Nephron progenitor cell (in vitro differentiated cells): ENCODE measurements around the gene SORCS2.

Experiments
- DNase-seq: peaks from one replicate; pipeline ENCODE4 v3.0.0; 2021
- H3K27ac Mint-ChIP-seq: 2 replicates; pipeline ENCODE4 v1.8.0; 2021; ENCODE audit warnings: mild to moderate bottlenecking, moderate library complexity, mixed read lengths
- H3K27me3 Mint-ChIP-seq: 2 replicates; pipeline ENCODE4 v1.8.0; 2021; ENCODE audit warnings: mild to moderate bottlenecking, low read depth, mixed read lengths; ENCODE audit not compliant: poor library complexity
- H3K36me3 Mint-ChIP-seq: 2 replicates; pipeline ENCODE4 v1.8.0; 2021; ENCODE audit warnings: low read depth, mixed read lengths
- H3K4me1 Mint-ChIP-seq: 2 replicates; pipeline ENCODE4 v1.8.0; 2021; ENCODE audit warnings: mixed read lengths
- H3K4me3 Mint-ChIP-seq: 2 replicates; pipeline ENCODE4 v1.8.0; 2021; ENCODE audit warnings: mild to moderate bottlenecking, moderate library complexity, mixed read lengths
- H3K9me3 Mint-ChIP-seq: 2 replicates; pipeline ENCODE4 v1.8.0; 2021; ENCODE audit warnings: mild to moderate bottlenecking, moderate library complexity, mixed read lengths
- TF ChIP-seq, protein P1 (sequence below): fragments of 200-600 bp; sonication (generic); IDR thresholded peaks from 2 replicates; pipeline ENCODE4 v1.5.0; 2021; ENCODE audit warnings: antibody characterized with exemption

Gene SORCS2

DNA sequence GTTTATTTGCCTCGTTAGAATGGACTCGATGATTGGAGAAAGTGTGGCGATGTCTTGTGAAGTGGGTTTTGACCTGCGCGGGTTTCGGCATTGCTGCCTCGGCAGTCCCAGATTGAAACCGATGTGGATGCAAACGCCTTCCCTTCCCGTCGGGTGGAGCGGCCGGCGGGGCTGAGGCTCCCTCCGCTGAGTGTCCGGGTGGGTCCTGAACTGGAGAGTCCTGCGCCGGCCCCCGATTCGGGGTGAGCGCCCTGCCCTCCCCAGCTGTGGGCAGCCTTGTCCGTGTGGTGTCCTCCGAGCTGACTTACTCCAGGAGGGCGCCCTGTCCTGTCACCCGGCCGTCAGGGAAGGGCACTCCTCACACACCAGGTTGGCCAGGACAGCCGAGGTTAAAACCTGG is 317.7 kb downstream of the SORCS2 start:
- no peaks in the 10 kb centered on the region for H3K36me3 Mint-ChIP-seq
- H3K4me1 Mint-ChIP-seq = peaks cover 62% of the 10 kb centered on the region
- H3K27ac Mint-ChIP-seq = no peak overlapping the region
- no peak overlapping the region for H3K4me3 Mint-ChIP-seq
- no peaks in the 10 kb centered on the region for H3K9me3 Mint-ChIP-seq
- H3K27me3 Mint-ChIP-seq = peaks cover 18% of the 10 kb centered on the region
- no peak for DNase-seq
- TF ChIP-seq, protein P1, sequence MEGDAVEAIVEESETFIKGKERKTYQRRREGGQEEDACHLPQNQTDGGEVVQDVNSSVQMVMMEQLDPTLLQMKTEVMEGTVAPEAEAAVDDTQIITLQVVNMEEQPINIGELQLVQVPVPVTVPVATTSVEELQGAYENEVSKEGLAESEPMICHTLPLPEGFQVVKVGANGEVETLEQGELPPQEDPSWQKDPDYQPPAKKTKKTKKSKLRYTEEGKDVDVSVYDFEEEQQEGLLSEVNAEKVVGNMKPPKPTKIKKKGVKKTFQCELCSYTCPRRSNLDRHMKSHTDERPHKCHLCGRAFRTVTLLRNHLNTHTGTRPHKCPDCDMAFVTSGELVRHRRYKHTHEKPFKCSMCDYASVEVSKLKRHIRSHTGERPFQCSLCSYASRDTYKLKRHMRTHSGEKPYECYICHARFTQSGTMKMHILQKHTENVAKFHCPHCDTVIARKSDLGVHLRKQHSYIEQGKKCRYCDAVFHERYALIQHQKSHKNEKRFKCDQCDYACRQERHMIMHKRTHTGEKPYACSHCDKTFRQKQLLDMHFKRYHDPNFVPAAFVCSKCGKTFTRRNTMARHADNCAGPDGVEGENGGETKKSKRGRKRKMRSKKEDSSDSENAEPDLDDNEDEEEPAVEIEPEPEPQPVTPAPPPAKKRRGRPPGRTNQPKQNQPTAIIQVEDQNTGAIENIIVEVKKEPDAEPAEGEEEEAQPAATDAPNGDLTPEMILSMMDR = no peak

DNA sequence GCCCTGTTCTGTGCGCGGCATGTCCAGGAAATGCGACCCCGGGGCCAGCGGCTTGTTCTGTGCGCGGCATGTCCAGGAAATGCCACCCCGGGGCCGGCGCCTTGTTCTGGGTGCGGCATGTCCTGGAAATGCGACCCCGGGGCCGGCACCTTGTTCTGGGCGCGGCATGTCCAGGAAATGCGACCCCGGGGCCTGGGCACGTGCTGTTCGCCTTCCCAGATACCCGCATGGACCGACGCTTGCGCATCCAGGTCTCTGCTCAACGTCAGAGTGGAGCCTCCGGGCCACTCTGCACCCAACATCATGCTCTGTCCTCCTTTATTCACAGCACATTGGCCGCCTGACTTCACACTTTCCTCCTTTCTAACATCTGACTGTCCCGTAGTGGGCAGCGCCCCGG is 318.2 kb downstream of the SORCS2 start:
- no peak overlapping the region for H3K4me3 Mint-ChIP-seq
- TF ChIP-seq, protein P1 = no peak
- H3K9me3 Mint-ChIP-seq = no peaks in the 10 kb centered on the region
- no peaks in the 10 kb centered on the region for H3K36me3 Mint-ChIP-seq
- H3K27me3 Mint-ChIP-seq = peaks cover 17% of the 10 kb centered on the region
- H3K27ac Mint-ChIP-seq = no peak overlapping the region
- H3K4me1 Mint-ChIP-seq = peaks cover 67% of the 10 kb centered on the region
- DNase-seq = no peak

DNA sequence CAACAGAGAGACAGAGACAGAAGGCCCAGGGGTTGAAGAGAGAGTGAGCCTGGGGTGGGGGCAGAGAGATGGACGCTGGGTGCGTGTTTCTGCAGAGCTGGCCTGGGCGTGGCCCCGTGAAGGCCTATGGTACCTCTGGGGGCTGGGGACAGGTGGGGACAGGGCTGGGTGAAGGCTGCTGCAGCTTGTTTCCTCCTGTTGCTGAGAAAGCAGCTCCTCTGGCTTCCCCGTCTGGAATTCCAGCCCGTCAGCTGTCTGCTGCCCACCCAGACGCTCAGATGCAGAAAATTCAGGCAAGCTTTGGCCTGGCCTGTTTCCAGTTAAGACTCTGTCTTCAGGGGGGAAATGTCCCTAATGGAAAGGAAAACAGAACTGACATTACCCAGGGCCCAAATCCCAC is 319.2 kb downstream of the SORCS2 start:
- H3K27me3 Mint-ChIP-seq = peaks cover 17% of the 10 kb centered on the region
- no peak for DNase-seq
- H3K4me1 Mint-ChIP-seq = peaks cover 77% of the 10 kb centered on the region
- TF ChIP-seq, protein P1 = no peak
- H3K27ac Mint-ChIP-seq = no peak overlapping the region
- H3K36me3 Mint-ChIP-seq = no peaks in the 10 kb centered on the region
- H3K4me3 Mint-ChIP-seq = no peak overlapping the region
- H3K9me3 Mint-ChIP-seq = no peaks in the 10 kb centered on the region

DNA sequence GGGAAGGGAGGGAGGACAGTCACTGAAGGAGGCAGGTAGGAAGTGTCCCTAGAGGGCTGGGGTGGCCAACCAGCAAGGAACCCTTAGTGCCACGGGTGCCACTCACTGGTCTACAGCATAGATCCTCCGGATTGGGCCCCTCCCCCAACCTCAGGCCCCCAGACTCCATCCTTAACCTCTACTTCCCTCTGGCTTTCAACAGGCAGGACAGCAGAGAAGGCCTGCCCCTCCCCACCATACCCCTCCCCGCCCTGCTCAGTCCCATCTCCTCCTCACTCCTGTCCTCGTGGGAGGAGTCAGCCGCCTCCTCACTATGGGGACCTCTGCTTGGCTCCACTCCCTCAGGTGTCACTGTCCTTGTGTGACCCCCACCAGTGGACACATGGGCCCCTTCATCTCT is 320.1 kb downstream of the SORCS2 start:
- no peaks in the 10 kb centered on the region for H3K36me3 Mint-ChIP-seq
- H3K27me3 Mint-ChIP-seq = peaks cover 17% of the 10 kb centered on the region
- no peak overlapping the region for H3K4me3 Mint-ChIP-seq
- H3K9me3 Mint-ChIP-seq = no peaks in the 10 kb centered on the region
- no peak overlapping the region for H3K27ac Mint-ChIP-seq
- no peak for DNase-seq
- H3K4me1 Mint-ChIP-seq = peaks cover 86% of the 10 kb centered on the region
- TF ChIP-seq, protein P1 = no peak

DNA sequence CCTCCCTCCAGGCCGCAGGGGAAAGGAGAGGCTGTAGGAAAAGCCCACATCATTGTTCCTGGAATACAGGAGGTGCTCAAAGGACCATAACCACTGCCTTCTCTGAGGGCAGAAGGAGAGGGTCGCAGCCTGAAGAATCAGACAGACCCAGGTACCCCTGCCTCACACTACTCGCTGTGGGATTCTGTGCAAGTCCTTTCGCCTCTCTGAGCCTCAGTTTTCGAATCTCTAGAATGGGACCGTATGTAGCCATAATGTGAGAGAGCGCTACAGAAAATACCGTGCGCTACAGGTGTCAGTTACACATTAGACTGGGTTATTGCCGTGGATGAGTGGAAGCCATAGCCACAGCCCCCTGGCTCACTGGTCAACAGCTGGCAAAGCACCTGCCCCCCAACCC is 320.6 kb downstream of the SORCS2 start:
- Mint-ChIP-seq H3K4me1 (peaks cover 86% of the 10 kb centered on the region), H3K27me3 (peaks cover 17% of the 10 kb centered on the region), H3K27ac (no peak overlapping the region), H3K36me3 (no peaks in the 10 kb centered on the region), H3K4me3 (no peak overlapping the region), H3K9me3 (no peaks in the 10 kb centered on the region)
- DNase-seq = no peak
- TF ChIP-seq, protein P1 = no peak

DNA sequence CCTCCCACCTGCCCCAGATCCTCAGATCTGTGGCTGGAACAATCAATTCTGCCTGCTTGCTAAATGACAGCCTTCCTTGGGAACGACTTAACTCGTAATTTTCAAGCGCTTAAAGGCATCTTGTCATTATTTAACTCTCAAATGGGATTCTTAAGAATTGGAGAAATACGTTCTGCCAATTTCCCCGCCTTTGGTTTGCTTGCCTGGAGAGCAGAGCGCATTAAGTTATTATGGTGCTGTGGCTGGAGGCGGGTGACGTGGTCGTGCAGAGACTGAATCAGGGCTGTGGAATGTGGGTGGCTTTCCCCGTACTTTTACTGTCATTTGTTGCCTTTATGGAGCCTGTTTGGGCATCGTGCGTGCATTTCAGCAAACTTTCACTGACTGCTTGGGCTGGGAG is 321.3 kb downstream of the SORCS2 start:
- Mint-ChIP-seq H3K27ac (peak overlapping the region; percentile 57), H3K4me3 (no peak overlapping the region), H3K9me3 (no peaks in the 10 kb centered on the region), H3K4me1 (peaks cover 82% of the 10 kb centered on the region), H3K36me3 (no peaks in the 10 kb centered on the region), H3K27me3 (peaks cover 14% of the 10 kb centered on the region)
- DNase-seq = no peak
- TF ChIP-seq, protein P1 = no peak
